ENCODE results near the gene RHOBTB3. TPM values are rescaled to one million over a fixed set of nuclear protein-coding genes. Genes with fewer than 3 reads are reported as not detected.

RHOBTB3 gene
- total RNA-seq, 4 donors from 2014 or later = 31.0 to 74.2 (median 46.3) TPM

- Histone ChIP-seq H3K4me3 (no peak overlapping the region), H3K36me3 (no peaks in the 10 kb centered on the region), H3K9me3 (no peaks in the 10 kb centered on the region), H3K27ac (no peak overlapping the region), H3K4me1 (peaks cover 27% of the 10 kb centered on the region), H3K27me3 (no peaks in the 10 kb centered on the region)
- 72% methylated on average over 3 of the region's 3 CpGs for WGBS
- no peak for DNase-seq (ENCODE audit: low spot score in 2 of 2)
- TF ChIP-seq POLR2A (IDR thresholded peaks at IDR 0.05) (no peak), CTCF (IDR thresholded peaks at IDR 0.05) (no peak), EP300 (IDR thresholded peaks at IDR 0.05) (no peak), POLR2AphosphoS5 (IDR thresholded peaks at IDR 0.05) (no peak)
Measured at GRCh38 chr5:95845391-95845790, 114.3 kb downstream of the RHOBTB3 start.

Other genes starting within 250 kb of the RHOBTB3 start
- 100 to 1,000 TPM in 1 of 4 donors, 10 to 100 TPM in 3; 81.7 to 270 (median 91.8) TPM for gene SKIC3, start 176.4 kb upstream of the RHOBTB3 start, total RNA-seq
- gene ARSK, start 176.2 kb upstream of the RHOBTB3 start, total RNA-seq = 10 to 100 TPM in 1 of 4 donors, 1 to 10 TPM in 3; 5.4 to 10.6 (median 8.1) TPM
- gene GPR150, start 111.2 kb upstream of the RHOBTB3 start, total RNA-seq = under 1 TPM in 3 of 4 donors, not detected in 1; 0.48 to 0.60 (median 0.57) TPM
- gene RFESD, start 84.6 kb upstream of the RHOBTB3 start, total RNA-seq = 1 to 10 TPM; 3.5 to 7.6 (median 4.6) TPM
- not detected for gene SPATA9, start 48.3 kb upstream of the RHOBTB3 start, total RNA-seq
- gene GLRX, start 91.4 kb downstream of the RHOBTB3 start, total RNA-seq = 100 to 1,000 TPM in 2 of 4 donors, 10 to 100 TPM in 2; 30.9 to 151 (median 80.0) TPM
- 100 to 1,000 TPM in 2 of 4 donors, 10 to 100 TPM in 2; 58.2 to 128 (median 95.0) TPM for gene ELL2, start 230.5 kb downstream of the RHOBTB3 start, total RNA-seq

All from suprapubic skin (tissue), 4 donors.